ENCODE measurements around the gene HIGD2A. TPM values are rescaled to one million over a fixed set of nuclear protein-coding genes. Genes with fewer than 3 reads are reported as not detected.

Gene HIGD2A
- polyA plus RNA-seq, 1 of the 3 experiments (the other 2 are of a cell fraction), result 211 TPM

DNA sequence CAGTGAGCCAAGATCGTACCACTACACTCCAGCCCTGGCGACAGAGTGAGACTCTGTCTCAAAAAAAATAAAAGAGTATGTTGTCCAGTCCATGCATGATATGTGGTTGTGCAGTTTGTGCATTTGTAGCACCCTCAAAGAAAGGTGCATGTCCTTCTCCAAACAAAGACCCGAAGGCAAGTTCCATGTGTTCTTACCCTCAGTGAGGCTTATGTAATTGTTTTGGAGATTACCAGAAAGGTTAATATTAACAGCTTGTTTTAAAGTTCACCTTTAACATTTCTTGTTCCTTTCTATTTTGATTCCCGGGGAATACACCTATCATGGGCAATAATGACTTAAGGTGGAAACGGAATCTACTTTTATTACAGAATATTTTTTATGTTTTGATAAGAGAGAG lies 49.2 kb upstream of the HIGD2A start:
- ChIA-PET POLR2A (interaction anchor here (1.4 kb wide), 1 partner anchor 22 kb away, joined by 3 read pairs; the partner anchor contains the start of gene KIAA1191), CTCF (no interaction called here)
- TF ChIP-seq REST (IDR thresholded peaks at IDR 0.05; ENCODE audit: low read depth, low read length), result no peak
- TF ChIP-seq FOSL2 (IDR thresholded peaks at IDR 0.05; ENCODE audit: borderline replicate concordance, low read depth), result no peak
- TF ChIP-seq NFIC (IDR thresholded peaks at IDR 0.05; ENCODE audit: borderline replicate concordance), result no peak
- no peak for TF ChIP-seq SMC3 (IDR thresholded peaks at IDR 0.05; ENCODE audit: low read depth, low read length)
- TF ChIP-seq RAD21 (IDR thresholded peaks at IDR 0.05; ENCODE audit: low read length), result no peak
- TF ChIP-seq NRF1 (IDR thresholded peaks at IDR 0.05; ENCODE audit: low read depth, low read length), result no peak
- TF ChIP-seq, protein P1, sequence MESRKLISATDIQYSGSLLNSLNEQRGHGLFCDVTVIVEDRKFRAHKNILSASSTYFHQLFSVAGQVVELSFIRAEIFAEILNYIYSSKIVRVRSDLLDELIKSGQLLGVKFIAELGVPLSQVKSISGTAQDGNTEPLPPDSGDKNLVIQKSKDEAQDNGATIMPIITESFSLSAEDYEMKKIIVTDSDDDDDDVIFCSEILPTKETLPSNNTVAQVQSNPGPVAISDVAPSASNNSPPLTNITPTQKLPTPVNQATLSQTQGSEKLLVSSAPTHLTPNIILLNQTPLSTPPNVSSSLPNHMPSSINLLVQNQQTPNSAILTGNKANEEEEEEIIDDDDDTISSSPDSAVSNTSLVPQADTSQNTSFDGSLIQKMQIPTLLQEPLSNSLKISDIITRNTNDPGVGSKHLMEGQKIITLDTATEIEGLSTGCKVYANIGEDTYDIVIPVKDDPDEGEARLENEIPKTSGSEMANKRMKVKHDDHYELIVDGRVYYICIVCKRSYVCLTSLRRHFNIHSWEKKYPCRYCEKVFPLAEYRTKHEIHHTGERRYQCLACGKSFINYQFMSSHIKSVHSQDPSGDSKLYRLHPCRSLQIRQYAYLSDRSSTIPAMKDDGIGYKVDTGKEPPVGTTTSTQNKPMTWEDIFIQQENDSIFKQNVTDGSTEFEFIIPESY (IDR thresholded peaks at IDR 0.05; ENCODE audit: borderline replicate concordance, low read depth), result no peak
- no peak for TF ChIP-seq FOXJ3 (CRISPR knock-in tag; IDR thresholded peaks at IDR 0.05)
- no peak for TF ChIP-seq FOXM1 (IDR thresholded peaks at IDR 0.05; ENCODE audit: low read depth)
- TF ChIP-seq, protein P2, sequence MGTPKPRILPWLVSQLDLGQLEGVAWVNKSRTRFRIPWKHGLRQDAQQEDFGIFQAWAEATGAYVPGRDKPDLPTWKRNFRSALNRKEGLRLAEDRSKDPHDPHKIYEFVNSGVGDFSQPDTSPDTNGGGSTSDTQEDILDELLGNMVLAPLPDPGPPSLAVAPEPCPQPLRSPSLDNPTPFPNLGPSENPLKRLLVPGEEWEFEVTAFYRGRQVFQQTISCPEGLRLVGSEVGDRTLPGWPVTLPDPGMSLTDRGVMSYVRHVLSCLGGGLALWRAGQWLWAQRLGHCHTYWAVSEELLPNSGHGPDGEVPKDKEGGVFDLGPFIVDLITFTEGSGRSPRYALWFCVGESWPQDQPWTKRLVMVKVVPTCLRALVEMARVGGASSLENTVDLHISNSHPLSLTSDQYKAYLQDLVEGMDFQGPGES (IDR thresholded peaks at IDR 0.05; ENCODE audit: low read depth, low read length), result no peak
- TF ChIP-seq TCF12 (IDR thresholded peaks at IDR 0.05), result no peak
- TF ChIP-seq GABPA (IDR thresholded peaks at IDR 0.05; ENCODE audit: low read depth), result no peak
- no peak for DNase-seq
- Histone ChIP-seq H3K9ac (no peak overlapping the region), H3F3A (replicated peaks; ENCODE audit: insufficient read depth) (peaks cover 4% of the 10 kb centered on the region), H3K4me2 (no peak overlapping the region), H3K27ac (ENCODE audit: low read depth in 2 of 2, low read length in 1 of 2) (no peak overlapping the region), H3K9me2 (no peaks in the 10 kb centered on the region), H3K79me2 (ENCODE audit: insufficient read depth) (no peaks in the 10 kb centered on the region), H3K36me3 (replicated peaks in 1 of 2; ENCODE audit: control insufficient read depth in 1 of 2, insufficient read depth in 2 of 2, low read length in 1 of 2) (peaks cover 12 to 15% of the 10 kb centered on the region in 2 experiments), H3K4me3 (ENCODE audit: low read depth in 2 of 2, low read length in 1 of 2) (no peak overlapping the region), H3K9me3 (no peaks in the 10 kb centered on the region), H3K4me1 (ENCODE audit: control insufficient read depth in 1 of 2, insufficient read depth in 2 of 2, low read depth in 1 of 2, low read length in 1 of 2) (no peaks in the 10 kb centered on the region), H4K20me1 (ENCODE audit: insufficient read depth) (no peaks in the 10 kb centered on the region), H2AFZ (ENCODE audit: low read depth) (no peak overlapping the region), H3K27me3 (ENCODE audit: insufficient read depth) (no peaks in the 10 kb centered on the region)
- 95% methylated on average over 5 of the region's 5 CpGs for WGBS (ENCODE audit: low lambda C conversion rate)

Data from SK-N-SH (cell line).